ENCODE measurements around the gene DBT. TPM values are rescaled to one million over a fixed set of nuclear protein-coding genes. Genes with fewer than 3 reads are reported as not detected.

Gene DBT
- total and polyA plus RNA-seq, 10 of the 15 experiments (the other 5 are each of a cell fraction or from before 2014, with no cell fraction given) = 2.1 to 15.9 (median 6.9) TPM

GRCh38 chr1:100184536-100184935 is 65.1 kb downstream of the DBT start (continued):
- TF ChIP-seq, protein P1, sequence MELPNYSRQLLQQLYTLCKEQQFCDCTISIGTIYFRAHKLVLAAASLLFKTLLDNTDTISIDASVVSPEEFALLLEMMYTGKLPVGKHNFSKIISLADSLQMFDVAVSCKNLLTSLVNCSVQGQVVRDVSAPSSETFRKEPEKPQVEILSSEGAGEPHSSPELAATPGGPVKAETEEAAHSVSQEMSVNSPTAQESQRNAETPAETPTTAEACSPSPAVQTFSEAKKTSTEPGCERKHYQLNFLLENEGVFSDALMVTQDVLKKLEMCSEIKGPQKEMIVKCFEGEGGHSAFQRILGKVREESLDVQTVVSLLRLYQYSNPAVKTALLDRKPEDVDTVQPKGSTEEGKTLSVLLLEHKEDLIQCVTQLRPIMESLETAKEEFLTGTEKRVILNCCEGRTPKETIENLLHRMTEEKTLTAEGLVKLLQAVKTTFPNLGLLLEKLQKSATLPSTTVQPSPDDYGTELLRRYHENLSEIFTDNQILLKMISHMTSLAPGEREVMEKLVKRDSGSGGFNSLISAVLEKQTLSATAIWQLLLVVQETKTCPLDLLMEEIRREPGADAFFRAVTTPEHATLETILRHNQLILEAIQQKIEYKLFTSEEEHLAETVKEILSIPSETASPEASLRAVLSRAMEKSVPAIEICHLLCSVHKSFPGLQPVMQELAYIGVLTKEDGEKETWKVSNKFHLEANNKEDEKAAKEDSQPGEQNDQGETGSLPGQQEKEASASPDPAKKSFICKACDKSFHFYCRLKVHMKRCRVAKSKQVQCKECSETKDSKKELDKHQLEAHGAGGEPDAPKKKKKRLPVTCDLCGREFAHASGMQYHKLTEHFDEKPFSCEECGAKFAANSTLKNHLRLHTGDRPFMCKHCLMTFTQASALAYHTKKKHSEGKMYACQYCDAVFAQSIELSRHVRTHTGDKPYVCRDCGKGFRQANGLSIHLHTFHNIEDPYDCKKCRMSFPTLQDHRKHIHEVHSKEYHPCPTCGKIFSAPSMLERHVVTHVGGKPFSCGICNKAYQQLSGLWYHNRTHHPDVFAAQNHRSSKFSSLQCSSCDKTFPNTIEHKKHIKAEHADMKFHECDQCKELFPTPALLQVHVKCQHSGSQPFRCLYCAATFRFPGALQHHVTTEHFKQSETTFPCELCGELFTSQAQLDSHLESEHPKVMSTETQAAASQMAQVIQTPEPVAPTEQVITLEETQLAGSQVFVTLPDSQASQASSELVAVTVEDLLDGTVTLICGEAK (IDR thresholded peaks at IDR 0.05; ENCODE audit: borderline replicate concordance) = no peak
- TF ChIP-seq SREBF1 (IDR thresholded peaks at IDR 0.05; ENCODE audit: low read length) = no peak

GRCh38 chr1:100183370-100183769 is 66.3 kb downstream of the DBT start:
- no peaks in the 10 kb centered on the region for H3K27me3 ChIP-seq (replicated peaks in 1 of 2; ENCODE audit: control insufficient read depth in 2 of 2, insufficient read depth in 2 of 2, low read length in 1 of 2)
- no peaks in the 10 kb centered on the region for H3K79me2 ChIP-seq (ENCODE audit: control insufficient read depth, insufficient read depth, low read length)
- H3K36me3 ChIP-seq (ENCODE audit: control insufficient read depth in 2 of 2, insufficient read depth in 2 of 2, low read length in 1 of 2) = no peaks in the 10 kb centered on the region
- 100% methylated on average over 4 of the region's 4 CpGs for WGBS (ENCODE audit: insufficient coverage, insufficient replicate concordance, low lambda C conversion rate, missing lambda C conversion rate)
- ChIA-PET POLR2A (interaction anchor here (0.6 kb wide), 1 partner anchor 43 kb away, joined by 3 read pairs; no protein-coding TSS in a partner anchor), RAD21 (ENCODE audit: unreplicated experiment) (no interaction called here), CTCF (no interaction called here), SMC1A (ENCODE audit: uncharacterized antibody, unreplicated experiment) (interaction anchor here (1.0 kb wide), 1 partner anchor 16 kb away, joined by 3 read pairs; no protein-coding TSS in a partner anchor)
- H3K4me2 ChIP-seq (ENCODE audit: control insufficient read depth, insufficient read depth) = no peak overlapping the region
- no peaks in the 10 kb centered on the region; the same call in 2 of the 3 replicates for H3K9me3 ChIP-seq (replicated peaks; ENCODE audit: control insufficient read depth, insufficient read depth, low read length)
- BruUV-seq (replicated peaks) = no TSS peak
- no peak overlapping the region for H3K27ac ChIP-seq (ENCODE audit: control insufficient read depth, insufficient read depth)
- DNase-seq (ENCODE audit: low read depth, low spot score) (no peak), FAIRE-seq (no peak), ATAC-seq (no peak)
- H3K4me1 ChIP-seq (ENCODE audit: control insufficient read depth, insufficient read depth, low read length) = no peaks in the 10 kb centered on the region
- in situ Hi-C loops (cut with MboI) (no loop called here), intact Hi-C loops (cut with micrococcal nuclease; ENCODE audit: unreplicated experiment) (no loop called here)
- H4K20me1 ChIP-seq (ENCODE audit: control insufficient read depth, insufficient read depth) = no peaks in the 10 kb centered on the region
- H2AFZ ChIP-seq (ENCODE audit: control insufficient read depth, low read depth, low read length) = no peak overlapping the region
- TF ChIP-seq CREM (IDR thresholded peaks at IDR 0.05; ENCODE audit: low read depth) (no peak), CUX1 (IDR thresholded peaks at IDR 0.05; ENCODE audit: insufficient replicate concordance, low read depth, low read length) (no peak)
- H3K9ac ChIP-seq (ENCODE audit: control insufficient read depth, insufficient read depth, low read length) = no peak overlapping the region
- H3K4me3 ChIP-seq = no peak overlapping the region
